Muscle of leg (tissue), 11 donors: ENCODE data around the gene PGS1. TPM values are rescaled to one million over a fixed set of nuclear protein-coding genes. Genes with fewer than 3 reads are reported as not detected.

Experiments
- DNase-seq: peaks from one replicate; pipeline ENCODE4 v3.0.0; 2013
- H3K27ac ChIP-seq: one replicate; pipeline ENCODE4 v1.5.1; 2013; ENCODE audit warnings: mild to moderate bottlenecking, low read length, control low read depth
- H3K27me3 ChIP-seq: one replicate; pipeline ENCODE4 v1.6.1; 2013; ENCODE audit warnings: low read length; ENCODE audit not compliant: control insufficient read depth, insufficient read depth
- H3K36me3 ChIP-seq: one replicate; pipeline ENCODE4 v1.6.1; 2013; ENCODE audit warnings: low read length; ENCODE audit not compliant: control insufficient read depth, insufficient read depth
- H3K4me1 ChIP-seq: one replicate; pipeline ENCODE4 v1.6.1; 2013; ENCODE audit warnings: low read length; ENCODE audit not compliant: control insufficient read depth, insufficient read depth
- H3K4me3 ChIP-seq: one replicate; pipeline ENCODE4 v1.5.1; 2013; ENCODE audit warnings: low read length, control low read depth
- H3K9me3 ChIP-seq: replicated peaks from 2 replicates; pipeline ENCODE4 v1.6.1; 2013; ENCODE audit warnings: low read depth, low read length; ENCODE audit not compliant: control insufficient read depth
- WGBS: methylation state at CpG from one replicate; pipeline ENCODE4 v1.1.5; 2013; ENCODE audit warnings: missing lambda C conversion rate; ENCODE audit not compliant: insufficient coverage; 5-methylcytosine and 5-hydroxymethylcytosine counted together
- polyA plus RNA-seq, 8 donors: library from polyadenylated mRNA; unstranded; fragments of 120-200 nt; gene quantifications; one replicate each; pipeline versions ENCODE4 v1.2.1 to v1.2.3, GENCODE V29; 2013; ENCODE audit warnings: inconsistent platforms in 1 of 8, low replicate concordance in 1 of 8; ENCODE audit not compliant: insufficient read length in 8 of 8, insufficient read depth in 1 of 8
- total RNA-seq: library from RNA; stranded (reverse); fragments of 120-200 nt; gene quantifications from one replicate; pipeline ENCODE4 v1.2.4, GENCODE V29; 2013

PGS1 gene
- total and polyA plus RNA-seq, 9 donors, result 20.9 to 33.6 (median 27.1) TPM

- 43% methylated on average over 8 of the region's 15 CpGs for WGBS
- H3K36me3 ChIP-seq, result peaks cover 28% of the 10 kb centered on the region
- H3K27me3 ChIP-seq, result no peaks in the 10 kb centered on the region
- peak; percentile 88 for DNase-seq
- no peaks in the 10 kb centered on the region for H3K9me3 ChIP-seq
- peak overlapping the region; percentile 95 for H3K27ac ChIP-seq
- H3K4me3 ChIP-seq, result no peak overlapping the region
- peaks cover 70% of the 10 kb centered on the region for H3K4me1 ChIP-seq
These were observed 38.5 kb downstream of the PGS1 start for GRCh38 chr17:78416791-78417530.

GRCh38 chr17:78417531-78417909 is 39.1 kb downstream of the PGS1 start:
- WGBS, result 94% methylated on average over 6 of the region's 13 CpGs
- Histone ChIP-seq H3K9me3 (no peaks in the 10 kb centered on the region), H3K4me1 (peaks cover 64% of the 10 kb centered on the region), H3K36me3 (peaks cover 26% of the 10 kb centered on the region), H3K27me3 (no peaks in the 10 kb centered on the region), H3K27ac (peak overlapping the region; percentile 95), H3K4me3 (no peak overlapping the region)
- no peak for DNase-seq

GRCh38 chr17:78418326-78419026 is 40.0 kb downstream of the PGS1 start:
- no peak overlapping the region for H3K27ac ChIP-seq
- no CpG with 5 or more reads among the region's 12 CpGs for WGBS
- H3K36me3 ChIP-seq, result peaks cover 28% of the 10 kb centered on the region

GRCh38 chr17:78419970-78420815 is 41.7 kb downstream of the PGS1 start:
- DNase-seq, result no peak
- H3K9me3 ChIP-seq, result no peaks in the 10 kb centered on the region
- H3K4me3 ChIP-seq, result no peak overlapping the region
- H3K36me3 ChIP-seq, result peaks cover 42% of the 10 kb centered on the region
- H3K4me1 ChIP-seq, result peaks cover 46% of the 10 kb centered on the region
- H3K27me3 ChIP-seq, result no peaks in the 10 kb centered on the region
- 43% methylated on average over 16 of the region's 22 CpGs for WGBS
- peak overlapping the region; percentile 68 for H3K27ac ChIP-seq

More at GRCh38 chr17:78418326-78419026, 40.0 kb downstream of the PGS1 start:
- Histone ChIP-seq H3K4me3 (no peak overlapping the region), H3K9me3 (no peaks in the 10 kb centered on the region), H3K27me3 (no peaks in the 10 kb centered on the region), H3K4me1 (peaks cover 55% of the 10 kb centered on the region)
- DNase-seq, result no peak

GRCh38 chr17:78421084-78421533 is 42.7 kb downstream of the PGS1 start:
- H3K27ac ChIP-seq, result no peak overlapping the region
- DNase-seq, result no peak
- no peaks in the 10 kb centered on the region for H3K9me3 ChIP-seq
- H3K27me3 ChIP-seq, result no peaks in the 10 kb centered on the region
- H3K4me1 ChIP-seq, result peaks cover 42% of the 10 kb centered on the region
- WGBS, result 74% methylated on average over 6 of the region's 6 CpGs
- peaks cover 48% of the 10 kb centered on the region for H3K36me3 ChIP-seq
- no peak overlapping the region for H3K4me3 ChIP-seq

GRCh38 chr17:78421534-78422266 is 43.3 kb downstream of the PGS1 start:
- Histone ChIP-seq H3K27me3 (no peaks in the 10 kb centered on the region), H3K4me3 (no peak overlapping the region), H3K9me3 (no peaks in the 10 kb centered on the region), H3K36me3 (peaks cover 54% of the 10 kb centered on the region), H3K4me1 (peaks cover 36% of the 10 kb centered on the region), H3K27ac (no peak overlapping the region)
- WGBS, result 47% methylated on average over 4 of the region's 24 CpGs
- DNase-seq, result peak; percentile 73

GRCh38 chr17:78422267-78422605 is 43.8 kb downstream of the PGS1 start:
- H3K4me1 ChIP-seq, result peaks cover 31% of the 10 kb centered on the region
- 89% methylated on average over 2 of the region's 8 CpGs for WGBS

GRCh38 chr17:78422872-78423588 is 44.6 kb downstream of the PGS1 start:
- Histone ChIP-seq H3K4me1 (peaks cover 26% of the 10 kb centered on the region), H3K27me3 (no peaks in the 10 kb centered on the region), H3K4me3 (no peak overlapping the region), H3K27ac (no peak overlapping the region), H3K9me3 (no peaks in the 10 kb centered on the region), H3K36me3 (peaks cover 65% of the 10 kb centered on the region)
- WGBS, result 85% methylated on average over 18 of the region's 20 CpGs
- DNase-seq, result no peak

More at GRCh38 chr17:78422267-78422605, 43.8 kb downstream of the PGS1 start:
- Histone ChIP-seq H3K36me3 (peaks cover 60% of the 10 kb centered on the region), H3K27ac (no peak overlapping the region), H3K27me3 (no peaks in the 10 kb centered on the region), H3K9me3 (no peaks in the 10 kb centered on the region), H3K4me3 (no peak overlapping the region)
- DNase-seq, result no peak

GRCh38 chr17:78423961-78424675 is 45.7 kb downstream of the PGS1 start:
- WGBS, result 69% methylated on average over 15 of the region's 18 CpGs
- no peak overlapping the region for H3K27ac ChIP-seq
- H3K27me3 ChIP-seq, result no peaks in the 10 kb centered on the region
- peaks cover 26% of the 10 kb centered on the region for H3K4me1 ChIP-seq
- no peak for DNase-seq
- H3K9me3 ChIP-seq, result no peaks in the 10 kb centered on the region
- no peak overlapping the region for H3K4me3 ChIP-seq
- peaks cover 73% of the 10 kb centered on the region for H3K36me3 ChIP-seq
